ENCODE data around the gene HS3ST3B1. TPM values are rescaled to one million over a fixed set of nuclear protein-coding genes. Genes with fewer than 3 reads are reported as not detected.

Gene HS3ST3B1
- total RNA-seq, 1 experiment from 2014 or later = 20.8 TPM

Other genes starting within 250 kb of the HS3ST3B1 start
- gene COX10, start 231.6 kb upstream of the HS3ST3B1 start, total RNA-seq (2014; rRNA removed; shearing (Covaris generic)) = 18.2 and 31.0 TPM in 2 replicates
- gene CDRT15, start 64.2 kb upstream of the HS3ST3B1 start, total RNA-seq (2014; rRNA removed; shearing (Covaris generic)) = not detected in 2 replicates